ENCODE data around the gene CEP290. TPM values are rescaled to one million over a fixed set of nuclear protein-coding genes. Genes with fewer than 3 reads are reported as not detected.
"Not testable (repeated sequence)": the region's sequence is repeated elsewhere in the genome, so short reads cannot be mapped to it uniquely, and the experiment has no call there.

Gene CEP290
- polyA plus RNA-seq, 1 donor: 11.5 TPM

DNA sequence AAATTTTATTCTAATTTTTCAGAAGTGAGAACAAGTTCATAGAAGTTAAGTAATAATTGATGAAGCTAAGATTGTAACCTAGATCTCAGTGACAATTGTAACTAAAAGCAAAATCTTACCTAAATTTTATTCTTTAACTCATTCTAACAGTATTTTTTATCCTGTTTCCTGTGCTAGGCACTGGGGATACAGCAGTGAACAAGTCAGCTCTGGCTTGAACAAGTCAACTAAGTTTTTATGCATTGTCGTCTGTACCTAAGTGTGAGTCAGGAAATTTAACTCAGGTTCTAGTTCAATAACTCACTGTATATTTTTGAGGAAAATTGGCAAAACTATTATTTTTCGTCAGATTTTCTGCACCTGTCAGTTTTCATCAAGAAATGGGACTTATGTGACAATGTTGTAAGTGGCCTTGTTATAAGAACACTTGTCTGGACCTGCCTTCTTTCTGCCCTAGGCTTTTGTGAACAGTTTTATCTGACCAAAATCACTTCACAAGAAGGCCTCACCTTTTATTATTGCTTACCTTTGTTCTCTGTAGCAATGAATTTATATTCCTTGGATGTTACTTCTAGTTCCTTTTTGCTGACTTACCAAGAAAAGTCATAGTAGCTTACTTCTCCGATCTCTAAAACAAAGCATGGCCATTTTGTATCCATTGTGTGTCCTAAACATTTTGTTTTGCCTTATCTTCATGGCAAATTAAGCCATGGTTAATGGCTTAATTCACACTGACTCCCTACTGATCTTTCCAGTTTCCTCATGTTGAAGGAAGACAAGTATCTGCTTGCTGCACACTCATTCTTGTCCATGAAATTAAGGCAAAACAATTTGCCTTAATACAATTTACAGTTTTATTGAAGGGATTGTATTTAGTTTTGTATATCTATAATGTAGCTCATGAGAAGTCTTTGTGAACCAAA, 2.9 kb upstream of the CEP290 start:
- no peak for DNase-seq

DNA sequence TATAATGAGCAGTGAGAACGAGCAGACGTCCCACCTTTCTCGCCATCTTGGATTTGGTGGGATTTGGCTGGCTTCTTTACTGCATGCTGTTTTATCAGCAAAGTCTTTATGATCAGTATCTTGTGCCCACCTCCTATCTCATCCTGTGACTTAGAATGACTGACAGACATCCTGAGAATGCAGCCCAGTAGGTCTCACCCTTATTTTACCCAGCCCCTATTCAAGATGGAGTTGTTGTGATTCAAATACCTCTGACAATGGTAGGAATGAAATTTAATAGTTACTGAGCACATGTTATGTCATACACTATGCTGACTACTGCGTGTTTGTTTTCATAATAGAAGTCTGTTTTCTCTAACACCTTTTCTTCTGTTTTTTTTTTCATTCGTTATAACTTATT, 2.1 kb upstream of the CEP290 start:
- DNase-seq: no peak

DNA sequence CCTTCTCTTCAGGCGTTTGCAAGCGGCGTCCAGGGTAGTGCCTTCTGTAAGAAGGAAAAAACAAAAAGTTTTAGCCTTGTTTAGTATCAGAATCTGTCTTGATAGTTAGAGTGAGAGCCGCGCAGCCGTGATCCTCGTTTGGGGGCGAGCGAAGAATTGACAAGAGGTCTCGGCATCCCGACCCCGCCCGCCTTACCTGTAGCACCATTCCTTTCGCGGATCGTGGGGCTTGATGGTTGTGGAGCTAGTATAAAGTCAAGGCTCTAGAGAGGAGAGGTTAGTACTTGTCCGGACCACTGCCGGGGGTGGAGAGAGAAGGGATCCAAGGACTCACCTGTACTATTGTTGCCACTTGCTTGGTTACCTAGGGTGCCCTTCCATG, 713 bp upstream of the CEP290 start:
- DNase-seq: no peak

DNA sequence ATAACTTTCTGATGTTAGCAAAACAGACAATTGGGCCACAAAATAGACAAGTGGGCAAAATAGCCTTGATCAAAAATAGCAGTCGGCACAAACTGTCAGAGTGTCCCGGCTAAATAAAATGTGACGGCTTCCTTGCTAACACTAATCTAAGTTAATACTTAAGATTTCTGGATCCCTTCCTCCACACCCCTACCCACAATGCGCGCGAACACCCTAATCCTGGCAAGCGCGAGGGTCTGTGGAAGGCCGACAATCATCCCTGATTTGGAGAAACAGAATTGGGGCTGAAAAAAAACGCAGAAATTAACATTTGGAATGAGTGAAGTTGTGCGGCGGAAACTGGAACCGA, 489 bp downstream of the CEP290 start:
- DNase-seq: no peak

DNA sequence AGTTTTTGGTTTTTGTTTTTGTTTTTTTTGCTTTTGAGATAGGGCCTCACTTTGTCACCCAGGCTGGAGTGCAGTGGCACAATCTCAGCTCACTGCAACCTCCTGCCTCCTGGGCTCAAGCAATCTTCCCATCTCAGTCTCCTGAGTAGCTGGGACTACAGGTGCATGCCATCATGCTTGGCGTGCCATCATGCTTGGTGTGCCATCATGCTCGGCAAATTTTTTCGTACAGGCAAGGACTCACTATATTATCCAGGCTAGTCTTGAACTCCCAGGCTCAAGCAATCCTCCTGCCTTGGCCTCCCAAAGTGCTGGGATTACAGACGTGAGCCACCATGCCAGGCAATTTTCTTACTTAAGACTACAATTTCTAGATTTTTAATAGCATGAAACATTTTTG, 2.2 kb downstream of the CEP290 start:
- not testable (repeated sequence) for DNase-seq

DNA sequence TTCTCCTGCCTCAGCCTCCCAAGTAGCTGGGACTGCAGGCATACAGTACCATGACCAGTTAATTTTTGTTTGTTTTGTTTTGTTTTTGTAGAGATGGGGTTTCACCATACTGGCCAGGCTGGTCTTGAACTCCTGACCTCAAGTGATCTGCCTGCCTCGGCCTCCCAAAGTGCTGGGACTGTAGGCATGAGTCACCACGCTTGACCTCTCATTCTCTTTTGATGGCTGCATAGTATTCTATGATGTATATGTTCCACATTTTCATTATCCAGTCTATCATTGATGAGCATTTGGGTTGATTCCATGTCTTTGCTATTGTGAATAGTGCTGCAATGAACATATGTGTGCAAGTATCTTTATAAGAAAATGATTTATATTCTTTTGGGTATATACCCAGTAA, 8.7 kb downstream of the CEP290 start:
- DNase-seq: not testable (repeated sequence)

DNA sequence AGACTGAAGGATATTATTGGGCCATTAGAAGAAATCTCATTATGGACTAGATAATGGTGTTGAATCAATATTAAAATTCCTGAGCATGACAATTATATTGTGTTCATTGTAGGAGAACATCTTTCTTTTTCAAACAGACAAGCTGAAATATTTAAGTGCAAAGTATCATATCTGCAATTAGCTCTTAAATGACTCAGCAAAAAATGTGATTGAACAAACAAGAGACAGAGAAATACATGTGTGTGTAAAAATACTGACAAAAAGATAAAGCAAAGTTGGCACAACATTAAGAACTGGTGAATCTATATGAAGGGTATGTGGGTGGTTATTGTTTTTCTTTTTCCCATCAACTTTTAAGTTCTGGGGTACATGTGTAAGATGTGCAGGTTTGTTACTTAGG, 9.5 kb downstream of the CEP290 start:
- no peak for DNase-seq

DNA sequence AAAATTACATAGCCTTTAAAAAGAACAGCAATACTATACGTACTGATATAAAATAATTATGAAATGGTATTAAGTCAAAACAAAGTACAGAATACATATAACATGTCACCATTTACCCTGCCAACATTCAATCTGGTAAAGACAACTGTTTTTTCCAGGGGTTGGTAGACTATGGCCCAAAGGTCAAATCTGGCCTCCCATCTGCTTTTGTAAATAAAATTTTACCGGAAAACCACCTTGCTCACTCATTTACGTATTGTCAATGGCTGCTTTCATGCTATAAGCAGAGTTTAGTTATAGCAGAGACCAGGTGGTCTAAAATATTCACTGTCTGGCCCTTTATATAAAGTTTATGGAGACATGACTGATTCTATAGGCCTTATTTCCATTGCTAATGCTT, 14.0 kb downstream of the CEP290 start:
- no peak for DNase-seq

DNA sequence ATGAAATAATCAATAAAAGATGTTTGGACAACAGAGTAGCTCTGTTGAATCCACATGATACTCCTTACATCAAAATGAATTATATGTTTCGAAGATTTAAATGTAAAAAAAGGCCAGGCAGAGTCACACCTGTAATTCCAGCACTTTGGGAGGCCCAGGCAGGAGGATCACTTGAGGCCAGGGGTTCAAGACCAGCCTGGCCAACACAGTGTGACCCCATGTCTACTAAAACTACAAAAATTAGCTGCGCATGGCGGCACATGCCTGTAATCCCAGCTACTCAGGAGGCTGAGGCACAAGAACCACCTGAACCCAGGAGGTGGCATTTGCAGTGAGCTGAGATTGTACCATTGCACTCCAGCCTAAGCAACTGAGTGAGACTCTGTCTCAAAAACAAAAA, 14.8 kb downstream of the CEP290 start:
- no peak for DNase-seq

DNA sequence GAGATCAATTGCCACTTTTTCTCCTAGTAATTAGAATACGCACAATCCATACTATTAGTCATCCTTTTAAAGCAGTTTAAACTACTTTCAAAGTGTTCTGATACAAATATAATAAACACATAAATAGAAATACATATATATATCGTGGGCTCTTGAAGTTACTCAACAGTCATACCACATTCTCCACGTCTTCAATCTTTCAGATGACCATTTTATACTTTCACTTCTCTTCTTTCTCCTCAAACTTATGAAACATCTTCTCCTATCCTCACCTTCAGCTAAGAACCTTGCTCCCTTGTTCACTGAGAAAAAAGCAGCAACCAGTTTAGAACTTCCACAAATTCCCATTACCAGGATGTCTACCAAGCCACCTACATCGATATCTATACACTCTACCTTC, 19.2 kb downstream of the CEP290 start:
- DNase-seq: no peak

DNA sequence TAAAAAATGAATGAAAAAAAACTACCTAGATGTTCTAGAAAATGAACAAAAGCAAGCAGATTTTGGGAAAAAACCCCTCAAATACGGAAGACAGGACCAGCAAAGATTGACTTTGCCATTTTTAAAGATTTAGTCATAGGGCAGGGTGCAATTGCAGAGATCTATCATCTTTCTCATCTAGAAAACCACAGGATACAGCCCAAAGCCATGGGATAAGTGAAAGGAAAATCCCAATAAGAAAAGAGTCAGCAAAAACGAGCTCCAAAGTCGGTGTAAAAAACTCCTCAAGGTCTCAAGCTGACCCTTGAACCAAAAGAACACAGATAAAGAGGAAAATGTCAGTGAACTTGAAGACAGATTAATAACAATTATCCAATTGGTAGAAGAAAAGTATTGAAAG, 28.0 kb downstream of the CEP290 start:
- DNase-seq: no peak

DNA sequence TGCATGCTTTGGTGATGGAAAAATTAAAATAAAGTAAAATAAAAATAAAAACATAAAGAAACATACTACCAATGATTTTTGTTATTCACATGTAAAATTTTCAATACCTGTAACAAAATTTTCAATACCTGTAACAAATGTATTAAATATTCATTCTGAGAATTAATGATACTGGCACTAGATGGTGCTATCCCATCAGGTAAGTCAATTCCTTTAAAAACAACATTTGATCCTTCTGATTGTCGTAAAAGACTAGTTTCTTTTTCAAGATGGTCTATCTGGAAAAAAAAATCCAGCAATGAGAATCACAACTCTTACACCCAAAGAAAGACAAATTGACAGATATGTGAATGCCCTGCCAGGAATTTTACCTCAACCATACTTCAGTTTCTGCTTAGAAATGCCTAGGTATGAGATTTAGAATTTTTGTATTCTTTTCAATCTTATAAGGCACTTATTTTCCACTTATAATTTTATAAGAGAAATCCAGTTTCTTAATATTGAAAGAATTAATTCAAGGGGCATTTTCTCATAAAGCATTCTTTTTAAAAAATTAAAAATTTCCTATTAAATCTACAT, 30.7 kb downstream of the CEP290 start:
- peak; percentile 14 for DNase-seq

DNA sequence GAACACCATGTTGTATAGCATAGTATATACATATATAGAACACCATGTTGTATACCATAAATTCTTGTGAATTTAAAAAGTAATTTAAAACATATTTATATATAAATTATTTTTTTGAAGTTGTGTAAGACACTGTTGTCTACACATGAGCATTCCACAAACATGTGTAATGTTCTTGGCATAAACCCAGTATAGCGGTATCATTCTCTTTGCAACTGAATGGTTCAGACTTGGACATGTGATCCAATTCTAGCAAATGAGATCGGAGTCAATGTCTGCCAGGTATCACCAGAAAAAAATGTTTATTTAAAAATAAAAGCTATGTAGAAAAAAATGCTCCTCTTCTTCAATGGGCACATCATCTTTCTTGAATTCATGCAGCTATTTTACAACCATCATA, 33.9 kb downstream of the CEP290 start:
- no peak for DNase-seq

DNA sequence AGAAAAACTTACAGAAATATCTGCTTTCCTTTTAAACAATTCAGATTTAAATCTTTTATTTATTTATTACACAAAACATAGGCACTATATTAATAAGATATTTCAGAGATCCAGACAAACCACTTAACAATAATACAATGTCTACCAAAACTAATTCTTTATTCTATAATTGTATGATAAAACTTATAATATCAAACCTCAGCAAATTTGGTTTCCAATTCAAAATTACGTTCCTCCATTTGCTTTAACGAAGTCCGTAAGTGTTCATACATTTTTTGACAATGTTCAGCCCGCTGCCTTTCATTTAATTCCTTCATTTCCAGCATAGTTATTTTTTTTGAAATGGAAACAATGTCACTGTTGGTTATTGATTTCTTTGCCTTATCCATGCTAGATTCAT, 48.3 kb downstream of the CEP290 start:
- no peak for DNase-seq

DNA sequence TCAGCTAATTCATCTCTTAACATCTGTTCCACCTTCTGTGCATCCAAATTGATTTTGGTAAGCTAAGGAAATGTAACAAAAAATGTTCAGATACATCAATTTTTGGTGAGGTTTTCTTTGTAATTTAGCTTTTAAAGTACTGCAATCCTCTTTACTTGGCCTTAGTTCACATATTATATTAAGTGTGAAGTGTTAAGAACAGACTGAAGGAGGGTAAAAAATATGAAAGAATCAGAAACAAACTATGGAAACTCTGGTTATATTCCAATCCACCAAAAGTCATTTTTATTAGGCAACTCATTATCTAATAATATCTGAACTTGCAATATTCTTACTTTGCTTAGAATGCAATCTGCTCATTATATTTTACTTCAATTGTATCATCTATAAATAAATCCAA, 49.1 kb downstream of the CEP290 start:
- no peak for DNase-seq

DNA sequence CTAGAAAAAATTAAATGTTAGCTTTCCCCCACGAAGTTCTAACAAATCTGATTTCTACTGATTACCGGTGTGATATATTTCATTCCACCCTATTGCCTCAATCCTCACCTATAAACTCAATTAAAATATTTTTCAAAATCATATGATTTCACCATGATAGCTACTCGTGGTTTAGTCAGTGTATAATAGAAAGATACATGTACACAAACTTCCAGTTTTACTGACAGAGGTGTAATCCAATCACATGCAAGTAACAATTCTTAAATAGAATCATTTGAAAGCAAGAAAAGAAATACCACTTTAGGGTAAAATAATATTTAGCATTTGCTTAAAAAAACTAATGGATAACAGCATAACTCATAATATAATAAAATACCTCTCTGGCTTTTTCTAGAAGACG, 57.7 kb downstream of the CEP290 start:
- DNase-seq: no peak

DNA sequence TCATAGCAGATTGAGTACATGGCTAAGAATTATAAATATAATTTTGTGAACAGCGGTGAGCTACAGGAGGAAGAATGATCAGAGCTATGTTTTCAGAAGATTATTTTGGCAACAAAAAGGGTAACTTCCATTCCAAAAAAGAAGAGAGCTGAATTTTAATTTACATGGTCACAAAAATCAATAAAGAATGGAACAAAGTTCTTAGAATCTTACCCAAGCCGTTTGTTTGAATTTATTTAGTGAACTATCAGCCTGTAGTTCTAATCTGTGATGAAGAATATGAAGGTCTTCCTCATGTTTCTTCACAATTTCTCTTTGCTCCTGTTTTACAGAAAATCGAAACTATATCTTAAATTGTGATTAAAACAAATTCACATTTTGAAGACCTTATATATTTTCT, 58.3 kb downstream of the CEP290 start:
- no peak for DNase-seq

DNA sequence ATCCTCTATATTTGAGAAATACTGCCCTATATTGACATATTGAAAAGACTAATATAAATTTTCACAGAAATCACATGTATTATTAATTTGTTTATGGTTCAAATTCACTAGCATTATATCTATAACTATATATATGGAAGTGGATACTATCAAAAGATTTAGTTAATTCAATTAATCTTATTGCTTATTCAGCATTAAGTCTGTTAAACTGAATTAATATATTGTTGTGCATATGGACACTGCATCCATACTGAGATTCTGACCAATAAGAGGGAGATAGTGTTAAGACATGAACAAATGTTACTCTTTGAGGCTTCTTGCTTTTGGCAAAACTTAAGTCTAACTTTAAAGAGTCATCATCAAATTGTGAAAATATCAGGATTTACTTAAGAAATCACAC, 60.6 kb downstream of the CEP290 start:
- no peak for DNase-seq

DNA sequence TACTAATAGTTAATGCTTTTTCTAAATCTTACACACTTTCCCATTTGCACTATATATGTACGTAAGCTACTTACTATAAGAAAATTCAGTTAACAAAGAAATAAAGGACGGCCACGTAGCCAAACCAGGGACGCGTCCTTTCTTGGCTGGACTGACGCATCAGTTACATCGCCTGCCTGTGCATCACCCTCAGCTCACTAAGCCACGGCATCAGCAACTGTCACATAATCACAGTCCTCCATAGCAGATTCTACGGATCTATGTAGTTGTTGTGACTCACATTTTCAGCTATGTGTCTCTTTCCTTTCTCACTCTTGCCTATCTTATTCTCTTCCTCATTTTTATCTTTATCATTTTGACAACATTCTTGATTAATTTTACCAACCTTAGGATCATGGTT, 74.6 kb downstream of the CEP290 start:
- DNase-seq: no peak

DNA sequence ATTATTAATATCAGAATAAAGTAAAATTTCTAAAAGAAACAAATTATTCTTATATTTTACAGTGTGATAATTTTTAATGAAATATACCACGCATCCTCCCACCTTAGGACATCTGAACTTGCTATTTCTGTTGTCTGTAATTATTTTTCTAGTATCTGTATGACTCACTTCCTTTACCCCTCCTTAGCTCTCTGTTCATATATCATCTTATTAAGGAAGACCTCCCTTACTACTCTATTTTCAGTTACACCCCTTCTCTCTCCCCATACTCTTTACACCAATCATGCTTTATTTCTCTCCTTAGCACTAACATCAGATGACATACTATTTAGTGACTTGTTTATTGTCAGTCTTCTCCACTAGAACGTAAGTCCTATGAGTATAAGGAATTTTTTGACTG, 78.5 kb downstream of the CEP290 start:
- DNase-seq: no peak

DNA sequence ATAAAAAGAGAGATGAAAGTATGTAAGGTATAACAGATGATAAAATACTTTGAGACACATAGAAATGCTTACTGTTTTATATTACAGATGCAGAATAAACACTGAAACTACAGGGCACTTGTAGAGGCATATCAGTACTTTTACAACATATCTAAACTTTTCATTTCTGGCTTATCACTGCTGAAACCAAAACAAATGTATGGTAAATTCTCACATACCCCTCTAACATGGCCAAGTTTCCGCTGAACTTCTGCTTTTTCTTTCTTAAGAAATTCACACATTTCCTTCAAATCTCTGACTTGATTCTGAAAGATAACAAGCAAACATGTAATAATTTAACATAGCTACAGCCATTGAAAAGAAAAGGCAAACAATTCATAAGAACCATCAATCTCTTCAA, 79.4 kb downstream of the CEP290 start:
- no peak for DNase-seq

DNA sequence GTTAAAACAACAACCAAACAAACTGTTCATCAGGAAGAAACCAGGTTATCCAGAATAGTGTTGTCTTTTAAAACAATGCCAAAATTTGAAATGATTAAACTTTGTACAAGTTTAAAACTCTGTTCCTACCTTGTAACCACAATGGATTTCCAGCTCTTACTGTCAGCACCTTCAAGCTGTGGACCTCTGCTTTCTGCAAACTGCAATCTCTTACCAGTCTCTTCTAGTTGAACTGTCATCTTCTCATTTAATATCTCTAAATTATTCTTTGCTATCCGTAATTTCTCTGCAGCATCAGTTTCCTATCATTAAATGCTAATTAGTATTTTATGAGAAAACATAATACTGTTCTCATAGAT, 83.2 kb downstream of the CEP290 start:
- DNase-seq: no peak

DNA sequence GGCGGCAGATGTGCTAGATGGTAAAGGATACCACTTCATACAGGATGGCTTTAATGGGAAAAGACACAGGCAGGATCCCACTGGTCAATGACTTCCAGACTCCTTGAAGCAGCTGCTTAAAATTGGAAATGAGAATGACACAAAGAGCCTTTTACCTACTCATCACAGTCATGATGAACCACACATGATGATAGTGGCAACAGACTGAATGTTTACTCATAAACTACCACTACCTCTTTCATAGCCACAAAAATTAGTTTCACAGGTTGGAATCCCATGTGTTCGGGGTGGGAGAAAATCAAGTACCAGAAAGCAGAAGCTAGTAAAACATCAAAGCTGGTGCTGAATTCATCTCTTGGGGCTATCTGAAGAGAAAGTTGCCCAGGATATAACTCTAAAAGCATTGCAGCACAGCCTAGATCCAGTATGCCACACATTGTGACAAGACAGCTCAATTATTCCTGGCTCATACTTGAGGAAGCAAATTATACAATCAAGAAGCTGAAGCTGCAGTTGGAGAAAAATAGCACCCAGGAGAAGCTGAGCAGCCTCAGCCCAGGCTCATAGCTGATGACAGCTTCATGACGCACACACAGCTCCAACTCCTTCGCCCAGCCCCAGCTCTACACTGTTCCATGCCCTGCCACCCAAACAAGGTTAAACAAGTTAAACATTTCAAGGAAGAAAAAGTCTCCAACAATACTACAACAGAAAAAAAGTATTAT, 83.7 kb downstream of the CEP290 start:
- no peak for DNase-seq

DNA sequence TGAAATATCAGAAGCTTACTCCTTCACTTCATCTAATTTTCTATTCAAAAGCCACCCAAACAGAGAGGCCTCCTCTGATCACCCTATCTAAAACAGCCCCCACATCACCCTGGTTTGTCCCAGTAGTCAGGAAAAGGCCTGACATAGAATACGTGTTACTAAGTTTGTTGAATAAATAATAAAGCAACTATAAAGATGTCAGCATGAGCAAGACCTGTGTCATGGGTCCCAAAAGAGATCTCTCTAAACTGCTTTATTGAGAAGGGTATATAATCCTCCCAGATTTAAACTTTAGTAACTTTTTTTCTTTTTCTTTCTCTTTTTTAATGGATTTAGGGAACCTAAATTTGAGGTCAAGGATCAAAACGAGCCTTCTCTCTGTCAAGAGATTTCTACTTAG, 85.3 kb downstream of the CEP290 start:
- no peak for DNase-seq
